ENCODE measurements around the gene FURIN. TPM values are rescaled to one million over a fixed set of nuclear protein-coding genes. Genes with fewer than 3 reads are reported as not detected.
"Not testable (repeated sequence)": the region's sequence is repeated elsewhere in the genome, so short reads cannot be mapped to it uniquely, and the experiment has no call there.

The FURIN gene
- polyA plus RNA-seq, 2 of the 4 experiments (the other 2 are of a cell fraction): 16.8 to 33.3 TPM

- Histone ChIP-seq H3K27ac (no peak overlapping the region), H3K4me1 (peaks cover 6% of the 10 kb centered on the region; the same call in 2 of the 3 replicates), H3K9me3 (no peaks in the 10 kb centered on the region), H3K4me3 (no peak overlapping the region), H3K4me2 (no peak overlapping the region)
- 86% methylated on average over 15 of the region's 15 CpGs for WGBS (ENCODE audit: missing lambda C conversion rate)
- ChIA-PET POLR2A (no interaction called here), CTCF (interaction anchor here (8.4 to 16.8 kb wide), 2 partner anchors 21 to 23 kb away, joined by 79 to 326 read pairs; partner anchors contain the start of genes FES, HDDC3 and UNC45A)
- DNase-seq (ENCODE audit: low read depth in 1 of 2, low spot score in 1 of 2) (no peak), ATAC-seq (no peak), FAIRE-seq (no peak)
- TF ChIP-seq CBX2 (IDR thresholded peaks at IDR 0.05; ENCODE audit: borderline replicate concordance, low read depth) (no peak), E2F6 (IDR thresholded peaks at IDR 0.05; ENCODE audit: borderline replicate concordance, low read depth) (no peak), EHMT2 (IDR thresholded peaks at IDR 0.05; ENCODE audit: low read depth) (no peak), ZFP36 (IDR thresholded peaks at IDR 0.05; ENCODE audit: borderline replicate concordance, partially characterized antibody) (no peak), EHF (CRISPR knock-in tag; IDR thresholded peaks at IDR 0.05) (no peak), NR3C1 (IDR thresholded peaks at IDR 0.05) (no peak)
These were observed 38.8 kb downstream of the FURIN start for GRCh38 chr15:90907051-90907660.

DNA sequence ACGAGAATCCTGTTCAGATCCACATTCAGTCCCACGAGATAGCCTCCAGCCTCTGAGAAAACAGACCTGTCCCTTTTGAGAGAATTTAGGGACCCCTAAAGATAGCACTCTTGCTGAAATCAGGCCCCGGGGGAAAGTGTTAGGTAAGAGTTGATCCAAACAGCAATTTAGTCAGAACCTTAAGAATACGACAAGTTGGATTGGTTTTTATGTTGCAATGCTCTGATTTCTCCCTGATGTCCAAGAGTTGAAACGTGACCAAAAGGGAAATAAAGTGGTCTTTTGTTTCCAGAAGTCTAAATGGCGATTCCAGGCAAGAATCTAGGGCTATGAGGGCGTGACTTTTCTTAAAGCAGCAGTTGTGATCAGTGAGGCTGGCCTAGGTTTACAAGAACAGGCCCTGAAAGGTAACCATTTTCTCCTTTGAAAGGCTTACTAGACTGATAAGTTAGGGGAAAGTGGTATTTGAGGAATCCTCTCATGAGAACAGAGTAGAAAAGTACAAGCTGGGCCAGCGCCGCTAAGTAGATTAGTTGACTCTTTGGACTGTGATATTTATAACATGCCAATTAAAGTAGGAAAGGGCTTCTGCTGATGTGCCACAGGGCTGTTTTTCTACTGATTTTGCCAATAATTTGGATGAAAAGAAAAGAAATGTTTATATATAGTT lies 39.6 kb downstream of the FURIN start:
- TF ChIP-seq PBX3 (IDR thresholded peaks at IDR 0.05): no peak
- TF ChIP-seq EHF (CRISPR knock-in tag; IDR thresholded peaks at IDR 0.05): no peak
- no peak for TF ChIP-seq GATA3 (IDR thresholded peaks at IDR 0.05; ENCODE audit: borderline replicate concordance)
- TF ChIP-seq EHMT2 (IDR thresholded peaks at IDR 0.05; ENCODE audit: low read depth): no peak
- TF ChIP-seq FOSL2 (IDR thresholded peaks at IDR 0.05): no peak
- no peak for TF ChIP-seq FOSL2 (CRISPR knock-in tag; IDR thresholded peaks at IDR 0.05)
- TF ChIP-seq POLR2AphosphoS2 (conservative IDR thresholded peaks at IDR 0.05; ENCODE audit: low read length): no peak
- TF ChIP-seq ZSCAN20 (CRISPR knock-in tag; IDR thresholded peaks at IDR 0.05): no peak
- TF ChIP-seq FOXS1 (CRISPR knock-in tag; IDR thresholded peaks at IDR 0.05): no peak
- no peak for TF ChIP-seq KDM5A (IDR thresholded peaks at IDR 0.05)
- no peak for TF ChIP-seq MAX (IDR thresholded peaks at IDR 0.05)
- no peak for TF ChIP-seq HES2 (IDR thresholded peaks at IDR 0.05)
- no peak for TF ChIP-seq KDM1A (IDR thresholded peaks at IDR 0.05; ENCODE audit: low read depth)
- no peak for TF ChIP-seq RARB (CRISPR knock-in tag; IDR thresholded peaks at IDR 0.05)
- no peak for DNase-seq (ENCODE audit: low read depth in 1 of 2, low spot score in 1 of 2)
- no peak for FAIRE-seq
- no peaks in the 10 kb centered on the region for H3K9me3 ChIP-seq
- CTCF ChIA-PET: interaction anchor here (1.8 to 16.8 kb wide), 4 partner anchors 22 to 426 kb away, joined by 4 to 326 read pairs (median 55); partner anchors contain the start of genes FES, HDDC3 and UNC45A
- H3K4me3 ChIP-seq: no peak overlapping the region
- WGBS (ENCODE audit: missing lambda C conversion rate): 83% methylated on average over 9 of the region's 9 CpGs
- H3K27ac ChIP-seq: no peak overlapping the region
- POLR2A ChIA-PET: no interaction called here
- H3K4me2 ChIP-seq: no peak overlapping the region
- ATAC-seq: no peak
- peaks cover 6% of the 10 kb centered on the region; the same call in 2 of the 3 replicates for H3K4me1 ChIP-seq

DNA sequence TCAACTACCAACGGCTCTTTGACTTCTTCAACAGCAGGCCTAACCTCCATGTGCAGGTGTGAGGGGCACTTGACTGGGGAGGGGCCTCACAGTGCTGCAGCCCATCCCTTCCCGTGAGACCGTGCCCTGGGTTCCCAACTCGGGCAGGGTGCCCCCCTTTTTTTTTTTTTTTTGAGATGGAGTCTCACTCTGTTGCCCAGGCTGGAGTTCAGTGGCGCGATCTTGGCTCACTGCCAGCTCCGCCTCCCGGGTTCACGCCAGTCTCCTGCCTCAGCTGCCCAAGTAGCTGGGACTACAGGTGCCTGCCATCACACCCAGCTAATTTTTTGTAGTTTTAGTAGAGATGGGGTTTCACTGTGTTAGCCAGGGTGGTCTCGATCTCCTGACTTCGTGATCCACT lies 41.1 kb downstream of the FURIN start:
- WGBS (ENCODE audit: missing lambda C conversion rate): 90% methylated on average over 11 of the region's 11 CpGs
- FAIRE-seq; H3K27ac ChIP-seq; DNase-seq (ENCODE audit: low read depth in 1 of 2, low spot score in 1 of 2); POLR2A ChIA-PET; H3K4me3 ChIP-seq; H3K4me1 ChIP-seq; H3K4me2 ChIP-seq; H3K9me3 ChIP-seq; ATAC-seq: not testable (repeated sequence)
- CTCF ChIA-PET: interaction anchor here (1.4 to 5.9 kb wide), 4 partner anchors 10 to 427 kb away, joined by 4 to 38 read pairs (median 18); partner anchors contain the start of genes HDDC3 and UNC45A
